Measurements from ENCODE around the gene KRT4. TPM values are rescaled to one million over a fixed set of nuclear protein-coding genes. Genes with fewer than 3 reads are reported as not detected.

Gene KRT4
- total RNA-seq, 4 donors from 2014 or later: 0.29 TPM; not detected in 3

DNA sequence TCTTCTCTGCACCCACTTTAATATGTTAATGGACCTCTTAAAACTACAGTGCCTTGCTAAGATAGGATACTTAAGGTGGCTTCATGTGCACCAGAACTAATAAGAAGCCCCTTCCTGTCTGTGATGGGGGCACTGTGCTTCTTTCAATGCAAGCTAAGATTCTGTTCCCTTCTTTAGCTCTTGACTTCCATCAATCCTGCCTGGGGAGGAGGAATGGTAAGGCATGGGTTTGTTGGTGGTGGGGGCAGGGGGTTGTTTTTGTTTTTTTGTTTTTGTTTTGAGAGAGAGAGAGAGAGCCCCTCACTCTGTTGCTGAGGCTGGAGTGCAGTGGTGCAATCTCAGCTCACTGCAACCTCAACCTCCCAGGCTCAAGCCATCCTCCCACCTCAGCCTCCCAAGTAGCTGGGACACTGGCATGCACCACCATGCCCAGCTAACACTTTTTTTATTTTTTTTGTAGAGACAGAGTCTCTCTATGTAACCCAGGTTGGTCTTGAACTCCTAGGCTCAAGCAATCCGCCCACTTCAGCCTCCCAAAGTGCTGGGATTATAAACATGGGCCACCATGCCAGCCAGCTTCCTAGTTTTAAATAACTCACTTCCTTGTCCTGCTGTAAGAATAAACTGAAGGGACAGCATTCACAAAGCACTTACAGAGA lies 13.5 kb downstream of the KRT4 start:
- TF ChIP-seq, protein P1, sequence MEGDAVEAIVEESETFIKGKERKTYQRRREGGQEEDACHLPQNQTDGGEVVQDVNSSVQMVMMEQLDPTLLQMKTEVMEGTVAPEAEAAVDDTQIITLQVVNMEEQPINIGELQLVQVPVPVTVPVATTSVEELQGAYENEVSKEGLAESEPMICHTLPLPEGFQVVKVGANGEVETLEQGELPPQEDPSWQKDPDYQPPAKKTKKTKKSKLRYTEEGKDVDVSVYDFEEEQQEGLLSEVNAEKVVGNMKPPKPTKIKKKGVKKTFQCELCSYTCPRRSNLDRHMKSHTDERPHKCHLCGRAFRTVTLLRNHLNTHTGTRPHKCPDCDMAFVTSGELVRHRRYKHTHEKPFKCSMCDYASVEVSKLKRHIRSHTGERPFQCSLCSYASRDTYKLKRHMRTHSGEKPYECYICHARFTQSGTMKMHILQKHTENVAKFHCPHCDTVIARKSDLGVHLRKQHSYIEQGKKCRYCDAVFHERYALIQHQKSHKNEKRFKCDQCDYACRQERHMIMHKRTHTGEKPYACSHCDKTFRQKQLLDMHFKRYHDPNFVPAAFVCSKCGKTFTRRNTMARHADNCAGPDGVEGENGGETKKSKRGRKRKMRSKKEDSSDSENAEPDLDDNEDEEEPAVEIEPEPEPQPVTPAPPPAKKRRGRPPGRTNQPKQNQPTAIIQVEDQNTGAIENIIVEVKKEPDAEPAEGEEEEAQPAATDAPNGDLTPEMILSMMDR (IDR thresholded peaks at IDR 0.05): no peak
- no peak for TF ChIP-seq POLR2A (IDR thresholded peaks at IDR 0.05)
- Histone ChIP-seq H3K4me3 (replicated peaks in 1 of 3) (no peak overlapping the region), H3K36me3 (no peaks in the 10 kb centered on the region), H3K27ac (peak overlapping the region; percentile 64 to 79 (median 72)), H3K4me1 (peaks cover 14 to 31% of the 10 kb centered on the region in 2 donors), H3K9me3 (no peaks in the 10 kb centered on the region), H3K27me3 (no peaks in the 10 kb centered on the region)
- 68 to 76% methylated on average over 1 of the region's 1 CpG for WGBS, 2 donors
- no peak for DNase-seq
- intact Hi-C loops (cut with DNase I): no loop called here

DNA sequence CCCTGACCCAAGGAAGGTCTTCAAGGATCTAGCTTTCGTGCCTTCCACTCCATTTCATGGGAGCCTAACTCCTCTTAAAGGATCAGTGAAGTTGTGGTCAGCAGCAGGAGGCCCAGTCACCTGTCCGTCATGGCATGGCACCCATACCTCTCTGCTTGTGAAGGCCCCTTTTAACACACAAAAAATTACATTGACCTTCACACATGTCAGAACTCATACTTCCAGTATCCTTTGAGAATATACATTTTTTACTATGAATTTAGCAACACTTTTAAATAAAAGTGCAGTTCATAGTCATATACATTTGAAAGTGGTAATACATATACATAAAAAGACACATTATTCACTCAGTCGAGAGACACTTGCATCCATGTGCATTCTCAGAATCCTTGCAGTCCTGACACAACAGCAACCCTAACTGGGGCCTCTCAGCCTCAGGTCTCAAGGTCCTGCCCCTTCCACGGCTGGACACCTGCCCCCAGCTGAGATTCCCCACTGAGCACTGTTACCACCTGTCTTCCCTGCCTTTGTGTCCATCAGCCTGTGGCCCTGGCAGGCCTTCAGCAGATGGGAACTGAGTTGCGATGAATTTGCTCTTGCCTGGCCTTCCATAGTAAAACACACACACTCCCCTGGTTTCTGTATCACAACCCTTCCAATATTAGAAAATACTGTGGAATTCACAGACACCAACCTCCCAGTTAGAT lies 14.3 kb downstream of the KRT4 start:
- intact Hi-C loops (cut with DNase I): no loop called here
- Histone ChIP-seq H3K9me3 (no peaks in the 10 kb centered on the region), H3K36me3 (no peaks in the 10 kb centered on the region), H3K27ac (peak overlapping the region; percentile 64 to 79 (median 72)), H3K4me1 (peaks cover 14 to 28% of the 10 kb centered on the region in 2 donors), H3K4me3 (replicated peaks in 1 of 3) (no peak overlapping the region), H3K27me3 (no peaks in the 10 kb centered on the region)
- no peak for DNase-seq
- 78% methylated on average over 5 of the region's 5 CpGs for whole genome bisulfite sequencing, 2 donors
- TF ChIP-seq POLR2A (IDR thresholded peaks at IDR 0.05): no peak

DNA sequence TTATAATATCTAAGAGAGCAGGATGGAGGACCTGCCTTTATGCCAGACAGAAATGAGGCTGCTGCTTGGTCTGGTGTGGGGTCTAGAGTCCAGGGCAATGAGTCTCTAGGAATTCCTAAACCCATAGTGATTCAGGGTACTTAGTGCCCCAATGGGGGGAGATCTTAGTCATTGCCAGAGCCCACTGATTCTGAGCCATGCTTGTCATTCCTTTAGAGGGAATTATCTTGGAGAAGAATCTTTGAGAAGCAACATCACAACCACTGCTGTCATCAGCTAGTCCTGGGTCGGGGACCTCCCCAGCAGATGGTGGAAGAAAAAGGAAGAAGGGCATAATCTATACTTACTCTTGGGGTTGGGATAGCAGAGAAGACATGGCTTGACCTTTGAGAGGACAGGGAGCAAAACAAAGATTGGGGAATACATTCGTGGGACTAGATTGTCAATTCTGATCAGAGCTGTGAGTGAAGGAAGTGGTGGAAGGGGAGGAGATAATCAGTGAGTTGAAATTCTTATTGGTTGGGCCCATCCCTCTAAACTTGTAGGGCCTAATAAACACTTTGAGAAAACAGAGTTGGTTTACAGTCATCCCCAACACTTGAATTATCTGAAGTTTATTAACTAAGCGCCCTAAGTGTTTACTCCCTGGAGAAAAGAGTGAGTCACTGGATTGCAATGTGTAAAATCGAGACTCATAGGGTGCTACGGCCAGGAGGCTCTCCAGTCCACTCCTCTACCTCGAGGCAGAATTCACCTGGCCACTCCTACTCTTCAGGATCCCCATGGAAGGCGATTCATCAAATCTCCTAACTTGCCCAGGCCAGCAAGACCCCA lies 15.0 kb downstream of the KRT4 start:
- intact Hi-C loops (cut with DNase I): no loop called here
- H3K4me3 ChIP-seq (replicated peaks in 1 of 3): no peak overlapping the region
- H3K9me3 ChIP-seq: no peaks in the 10 kb centered on the region
- H3K27ac ChIP-seq: no peak overlapping the region
- DNase-seq: no peak
- H3K4me1 ChIP-seq: peaks cover 14 to 28% of the 10 kb centered on the region in 2 donors
- no peaks in the 10 kb centered on the region for H3K27me3 ChIP-seq
- TF ChIP-seq POLR2A (IDR thresholded peaks at IDR 0.05): no peak
- TF ChIP-seq, protein P1 (IDR thresholded peaks at IDR 0.05): no peak
- no peaks in the 10 kb centered on the region for H3K36me3 ChIP-seq
- 54% methylated on average over 7 of the region's 7 CpGs for WGBS, 2 donors

DNA sequence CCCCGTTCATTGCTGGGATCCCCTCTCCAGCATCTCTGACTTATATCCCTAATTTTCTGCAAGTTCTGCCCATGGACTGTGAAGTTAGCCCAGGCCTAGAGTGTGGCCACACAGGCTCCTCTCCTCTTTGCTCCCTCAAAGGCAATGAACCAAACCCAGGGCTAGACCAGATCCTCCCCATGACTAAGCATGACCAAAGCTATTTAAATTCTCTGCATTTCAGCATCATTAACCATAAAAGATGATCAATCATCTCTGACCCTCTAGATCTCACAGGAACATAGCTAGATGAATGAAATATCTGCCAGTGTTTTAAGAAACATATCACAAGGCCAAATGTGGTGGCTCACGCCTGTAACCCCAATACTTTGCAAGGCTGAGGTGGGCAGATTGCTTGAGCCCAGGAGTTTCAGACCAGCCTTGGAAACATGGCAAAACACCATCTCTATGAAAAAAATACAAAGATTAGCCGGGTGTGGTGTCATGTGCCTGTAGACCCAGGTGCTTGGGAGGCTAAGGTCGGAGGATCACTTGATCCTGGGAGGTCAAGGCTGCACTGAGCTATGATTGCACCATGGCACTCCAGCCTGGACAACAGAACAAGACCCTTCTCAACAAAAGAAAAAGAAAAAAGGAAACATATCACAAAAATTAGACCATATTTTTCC lies 15.8 kb downstream of the KRT4 start:
- Histone ChIP-seq H3K27ac (no peak overlapping the region), H3K27me3 (no peaks in the 10 kb centered on the region), H3K9me3 (no peaks in the 10 kb centered on the region), H3K4me1 (peaks cover 14 to 28% of the 10 kb centered on the region in 2 donors), H3K36me3 (no peaks in the 10 kb centered on the region), H3K4me3 (replicated peaks in 1 of 3) (no peak overlapping the region)
- 89 to 92% methylated on average over 4 of the region's 4 CpGs for WGBS, 2 donors
- DNase-seq: no peak
- intact Hi-C loops (cut with DNase I): no loop called here
- TF ChIP-seq POLR2A (IDR thresholded peaks at IDR 0.05): no peak
- TF ChIP-seq, protein P1 (IDR thresholded peaks at IDR 0.05): no peak

DNA sequence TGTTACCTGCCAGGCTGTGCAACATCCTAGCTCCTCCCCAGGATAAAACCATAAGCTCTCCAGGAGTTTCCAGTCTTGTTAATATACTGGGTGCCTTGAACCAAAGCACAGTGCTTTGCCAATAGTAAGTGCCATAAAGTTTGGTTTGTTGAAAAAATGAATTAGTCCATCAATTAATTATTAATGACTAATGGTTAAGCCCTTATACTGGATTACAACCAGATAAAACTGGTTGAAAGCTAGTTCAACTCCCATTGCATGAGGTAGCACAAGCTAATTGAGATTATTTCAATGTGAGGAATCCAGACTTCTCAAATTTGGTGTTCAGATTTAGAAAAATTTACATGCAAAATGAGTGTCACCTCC lies 16.4 kb downstream of the KRT4 start:
- no peaks in the 10 kb centered on the region for H3K36me3 ChIP-seq
- H3K27me3 ChIP-seq: no peaks in the 10 kb centered on the region
- peaks cover 14 to 28% of the 10 kb centered on the region in 2 donors for H3K4me1 ChIP-seq
- TF ChIP-seq, protein P1 (IDR thresholded peaks at IDR 0.05): no peak
- no peak for TF ChIP-seq POLR2A (IDR thresholded peaks at IDR 0.05)
- H3K27ac ChIP-seq: no peak overlapping the region
- H3K4me3 ChIP-seq (replicated peaks in 1 of 3): no peak overlapping the region
- DNase-seq: no peak
- H3K9me3 ChIP-seq: no peaks in the 10 kb centered on the region
- intact Hi-C loops (cut with DNase I): no loop called here
